ENCODE results near the gene MRFAP1L1.
"Not testable (repeated sequence)": the region's sequence is repeated elsewhere in the genome, so short reads cannot be mapped to it uniquely, and the experiment has no call there.

MRFAP1L1 gene

DNA sequence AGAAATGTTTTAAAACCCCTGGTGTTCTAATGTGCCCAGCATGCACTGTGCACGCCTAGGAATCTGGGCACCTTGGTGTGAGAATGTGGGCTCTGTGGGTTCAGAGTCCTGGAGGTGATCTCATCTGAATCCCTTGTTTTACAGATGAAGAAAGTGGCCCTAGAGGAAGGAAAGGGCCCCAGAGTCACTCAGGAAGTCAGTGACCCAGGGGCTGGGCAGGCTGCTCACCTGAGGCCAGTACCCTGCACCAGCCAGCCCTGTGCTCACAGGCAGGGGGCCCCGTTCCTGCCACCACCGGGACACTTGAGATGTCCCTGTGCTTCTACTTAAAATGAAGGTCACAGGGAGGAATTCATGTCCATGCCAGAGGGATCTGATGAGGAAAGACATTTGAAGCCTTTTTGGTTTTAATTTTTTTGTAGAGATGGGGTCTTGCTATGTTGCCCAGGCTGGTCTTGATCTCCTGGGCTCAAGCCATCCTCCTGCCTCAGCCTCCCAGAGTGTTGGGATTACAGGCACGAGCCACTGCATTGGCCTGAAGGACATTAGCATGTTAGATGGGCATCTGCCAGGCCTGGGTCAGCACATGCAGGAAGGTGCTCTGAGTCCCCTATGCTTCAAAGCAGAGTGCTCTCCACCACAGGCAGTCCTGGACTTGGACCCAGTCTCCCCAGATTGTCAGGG, 23.4 kb downstream of the MRFAP1L1 start:
- no peak for ATAC-seq

DNA sequence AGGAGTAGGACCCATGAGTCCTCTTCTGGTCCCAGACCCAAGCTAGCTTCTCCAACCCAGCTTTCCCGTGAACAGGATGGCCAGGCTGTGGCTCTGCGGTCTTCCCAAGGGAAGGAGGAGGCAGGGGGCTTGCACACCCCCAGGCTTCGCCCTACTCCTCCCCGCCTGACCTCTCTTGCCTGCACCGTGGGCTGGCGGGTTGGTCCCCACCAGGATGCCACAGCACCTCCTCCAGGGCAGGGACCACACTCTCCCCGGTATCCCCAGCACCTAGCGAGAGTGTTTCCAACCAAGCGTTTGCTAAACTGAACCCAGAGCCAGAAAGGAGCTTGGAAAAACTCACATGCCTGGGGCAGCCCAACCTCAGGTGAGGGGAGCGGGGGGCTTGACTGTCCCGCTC, 25.0 kb downstream of the MRFAP1L1 start:
- no peak for ATAC-seq

DNA sequence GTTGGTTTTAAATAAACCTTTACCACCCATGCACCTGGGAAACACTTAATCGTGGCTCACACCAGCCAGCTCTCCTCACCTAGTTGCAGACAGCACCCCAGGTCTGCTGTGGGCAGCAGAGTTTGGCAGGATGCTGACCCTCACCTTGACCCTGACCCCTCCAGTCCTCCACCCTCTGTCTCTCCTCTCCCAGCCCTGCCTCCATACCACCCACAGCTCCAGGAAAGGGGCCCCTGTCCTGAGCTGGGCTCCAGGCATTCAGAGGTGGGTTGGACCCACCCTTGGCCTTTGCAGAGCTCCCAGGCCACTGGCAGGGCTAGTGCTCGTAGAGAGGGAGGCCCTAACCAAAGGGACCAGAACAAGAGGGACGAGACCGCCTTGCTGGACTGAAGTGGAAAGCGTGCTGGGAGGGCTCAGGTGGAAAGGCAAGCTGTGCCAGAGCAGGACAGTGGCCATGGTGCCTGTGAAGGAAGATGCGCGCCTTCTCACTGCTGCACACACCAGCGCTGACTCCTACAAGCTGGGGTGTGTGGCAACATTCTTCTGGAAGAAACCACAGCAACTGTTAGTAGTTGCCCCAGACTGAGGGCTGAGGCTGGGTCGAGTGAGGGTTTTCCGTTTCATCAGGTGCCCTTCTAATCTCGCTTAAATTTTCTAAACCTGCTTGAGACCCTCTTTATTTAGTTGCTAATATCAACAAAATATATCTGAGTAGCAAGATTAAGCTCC, 26.6 kb downstream of the MRFAP1L1 start:
- ATAC-seq: no peak

DNA sequence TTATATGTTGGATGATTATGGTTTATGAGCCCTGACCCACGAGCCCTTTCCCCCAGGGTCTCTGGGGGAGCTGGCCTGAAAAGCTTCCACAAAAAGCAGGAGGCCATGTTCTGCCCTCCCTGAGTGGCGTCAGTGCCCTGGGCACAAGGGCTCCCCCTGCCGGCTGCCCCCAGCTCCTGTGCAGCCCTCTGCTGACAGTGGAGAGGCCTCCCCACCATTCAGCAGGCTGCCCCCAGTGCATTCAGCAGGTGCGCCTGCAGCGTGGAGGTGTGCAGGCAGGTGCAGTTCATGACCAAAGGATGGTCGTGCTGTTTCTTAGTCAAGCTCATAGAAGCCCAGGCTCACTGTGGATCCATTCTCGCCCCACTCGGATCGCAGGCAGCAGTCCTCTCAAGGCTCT, 28.5 kb downstream of the MRFAP1L1 start:
- ATAC-seq: no peak

DNA sequence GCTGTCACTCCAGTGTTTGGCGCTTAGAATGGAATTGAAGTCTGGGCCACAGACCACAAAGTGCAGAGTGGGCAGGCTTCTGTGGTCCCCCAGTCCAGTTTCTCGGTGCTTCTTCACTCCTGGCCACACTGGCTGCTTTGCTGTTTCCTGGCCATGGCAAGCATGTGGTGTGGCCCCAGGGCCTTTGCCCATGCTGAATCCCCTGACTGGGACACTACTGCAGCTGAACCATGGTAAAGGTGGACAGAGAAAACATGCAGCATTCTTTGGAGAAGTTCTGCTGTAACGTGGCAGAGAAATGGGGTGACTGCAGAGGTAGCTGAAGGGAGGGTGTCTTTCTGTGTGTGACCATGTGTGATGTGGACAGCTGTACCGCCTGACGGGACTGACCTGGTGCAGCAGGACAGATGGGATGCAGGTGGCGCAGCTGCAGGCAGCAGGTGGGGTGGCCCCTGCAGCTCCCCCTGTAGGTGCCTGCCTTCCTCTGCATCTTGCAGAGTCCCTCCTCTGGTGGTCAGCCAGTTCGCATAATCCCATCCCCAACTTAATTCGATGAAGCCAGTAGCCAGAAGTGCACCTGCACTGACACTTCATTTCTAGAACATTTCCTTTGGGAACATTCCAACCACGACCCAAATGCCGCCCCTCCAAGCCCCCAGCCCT, 29.2 kb downstream of the MRFAP1L1 start:
- ATAC-seq: no peak

DNA sequence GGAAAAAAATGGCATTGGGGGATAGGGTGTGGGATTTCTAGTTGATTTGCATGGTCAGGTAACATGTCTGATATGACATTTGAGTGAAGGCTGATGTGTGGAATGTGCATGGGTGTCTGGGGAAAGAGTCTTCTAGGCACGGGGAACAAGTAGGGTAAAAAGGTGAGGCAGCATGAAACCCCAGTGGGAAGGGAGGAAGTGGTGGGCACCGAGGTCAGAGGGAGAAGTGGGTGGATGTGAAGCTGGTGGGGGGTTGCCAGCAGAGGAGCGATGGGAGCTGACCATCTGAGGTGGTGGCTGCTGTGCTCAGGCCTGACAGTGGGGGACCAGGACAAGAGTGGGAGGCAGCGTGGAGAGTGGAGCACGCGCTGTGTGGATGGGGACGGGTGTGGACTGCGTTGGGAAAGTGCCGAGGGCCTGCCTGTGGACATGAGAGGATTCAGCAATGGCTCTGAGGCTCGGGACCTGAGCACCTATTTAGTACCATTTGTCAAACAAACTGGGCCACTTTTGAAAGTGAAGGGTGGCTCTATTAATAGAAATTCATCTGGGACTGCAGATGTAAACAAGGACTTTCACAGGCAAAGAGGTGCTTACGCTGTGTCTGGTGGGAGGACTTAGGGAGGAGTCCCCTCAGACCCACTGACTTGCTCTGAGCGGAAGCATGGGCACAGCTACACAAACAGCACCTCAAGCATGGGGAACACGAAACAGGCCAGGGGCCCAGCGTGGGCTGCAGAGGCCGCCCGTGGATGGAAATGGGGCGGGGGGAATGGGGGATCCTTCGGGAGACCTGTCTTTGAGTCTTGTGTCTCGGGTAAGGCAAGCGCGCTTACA, 32.7 kb downstream of the MRFAP1L1 start:
- no peak for ATAC-seq

DNA sequence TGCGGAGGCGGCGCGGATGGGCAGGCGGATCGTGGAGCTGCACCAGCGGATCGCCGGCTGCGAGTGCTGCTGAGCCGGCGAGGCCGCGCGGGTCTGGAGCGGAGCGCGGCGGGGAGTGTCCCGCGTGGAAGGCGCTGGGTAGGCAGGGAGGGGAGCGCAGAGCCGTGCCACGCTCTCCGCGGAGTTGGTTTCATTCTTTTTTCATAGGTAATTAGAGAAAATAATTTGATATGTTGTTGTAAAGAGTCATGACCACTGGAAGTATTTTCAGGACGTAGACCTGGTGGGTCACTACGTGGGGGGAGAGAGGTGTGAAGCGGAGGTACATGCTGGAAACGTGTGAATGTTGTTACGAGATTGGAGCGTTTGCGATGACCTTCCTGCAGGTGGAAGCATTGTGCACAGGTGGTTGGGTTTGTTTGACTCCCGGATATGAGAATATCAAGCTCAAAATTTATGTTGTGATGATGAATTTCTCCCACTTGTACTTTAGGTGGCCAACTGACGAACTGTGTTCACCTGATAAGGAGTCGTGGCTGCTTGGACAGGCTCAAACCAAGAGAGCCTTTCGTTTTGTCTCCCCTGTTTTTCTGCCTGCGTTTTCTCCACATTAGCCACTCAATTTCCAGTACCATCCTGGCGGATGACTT, 35.0 kb downstream of the MRFAP1L1 start:
- ATAC-seq: peak; percentile 32 to 44

DNA sequence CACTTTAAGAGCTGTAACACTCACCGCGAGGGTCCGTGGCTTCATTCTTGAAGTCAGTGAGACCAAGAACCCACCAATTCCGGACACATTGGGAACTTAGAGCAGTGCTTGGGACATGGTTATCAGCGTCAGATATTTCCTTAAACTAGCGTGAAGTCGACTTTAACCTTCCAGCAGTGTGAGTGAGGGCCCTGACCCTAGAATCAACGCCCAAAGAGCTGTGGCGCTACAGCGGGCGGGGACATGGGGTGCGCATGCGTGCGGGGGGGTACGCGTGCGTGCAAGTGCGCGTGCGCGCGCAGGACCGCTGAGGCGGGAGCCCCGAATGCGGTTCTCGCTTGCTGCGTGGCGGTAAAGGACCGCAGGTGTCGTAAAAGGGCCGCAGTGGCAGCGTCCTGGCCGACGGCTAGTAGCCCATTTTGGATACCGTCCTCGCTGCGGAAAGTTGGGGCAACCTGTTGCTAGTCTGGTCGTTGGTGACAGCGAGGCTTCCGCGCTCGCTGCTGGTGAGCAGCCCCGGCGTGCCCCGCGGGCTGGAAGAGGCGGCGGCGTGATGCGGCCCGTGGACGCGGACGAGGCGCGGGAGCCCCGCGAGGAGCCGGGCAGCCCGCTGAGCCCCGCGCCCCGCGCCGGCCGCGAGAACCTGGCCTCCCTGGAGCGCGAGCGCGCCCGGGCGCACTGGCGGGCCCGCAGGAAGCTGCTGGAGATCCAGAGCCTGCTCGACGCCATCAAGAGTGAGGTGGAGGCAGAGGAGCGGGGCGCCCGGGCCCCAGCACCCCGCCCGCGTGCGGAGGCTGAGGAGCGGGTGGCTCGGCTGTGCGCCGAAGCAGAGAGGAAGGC, 35.8 kb downstream of the MRFAP1L1 start:
- ATAC-seq: peak; percentile 83 to 87

DNA sequence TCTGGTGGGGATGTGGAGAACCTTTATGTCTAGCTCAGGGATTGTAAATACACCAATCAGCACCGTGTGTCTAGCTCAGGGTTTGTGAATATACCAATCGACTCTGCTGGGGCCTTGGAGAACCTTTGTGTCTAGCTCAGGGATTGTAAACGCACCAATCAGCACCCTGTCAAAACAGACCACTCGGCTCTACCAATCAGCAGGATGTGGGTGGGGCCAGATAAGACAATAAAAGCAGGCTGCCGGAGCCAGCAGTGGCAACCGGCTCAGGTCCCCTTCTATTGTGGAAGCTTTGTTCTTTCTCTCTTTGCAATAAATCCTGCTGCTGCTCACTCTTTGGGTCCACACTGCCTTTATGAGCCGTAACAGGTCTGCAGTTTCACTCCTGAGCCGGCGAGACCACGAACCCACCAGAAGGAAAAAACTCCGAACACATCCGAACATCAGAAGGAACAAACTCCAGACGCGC, 36.4 kb downstream of the MRFAP1L1 start:
- peak; percentile 12 to 19 for ATAC-seq

DNA sequence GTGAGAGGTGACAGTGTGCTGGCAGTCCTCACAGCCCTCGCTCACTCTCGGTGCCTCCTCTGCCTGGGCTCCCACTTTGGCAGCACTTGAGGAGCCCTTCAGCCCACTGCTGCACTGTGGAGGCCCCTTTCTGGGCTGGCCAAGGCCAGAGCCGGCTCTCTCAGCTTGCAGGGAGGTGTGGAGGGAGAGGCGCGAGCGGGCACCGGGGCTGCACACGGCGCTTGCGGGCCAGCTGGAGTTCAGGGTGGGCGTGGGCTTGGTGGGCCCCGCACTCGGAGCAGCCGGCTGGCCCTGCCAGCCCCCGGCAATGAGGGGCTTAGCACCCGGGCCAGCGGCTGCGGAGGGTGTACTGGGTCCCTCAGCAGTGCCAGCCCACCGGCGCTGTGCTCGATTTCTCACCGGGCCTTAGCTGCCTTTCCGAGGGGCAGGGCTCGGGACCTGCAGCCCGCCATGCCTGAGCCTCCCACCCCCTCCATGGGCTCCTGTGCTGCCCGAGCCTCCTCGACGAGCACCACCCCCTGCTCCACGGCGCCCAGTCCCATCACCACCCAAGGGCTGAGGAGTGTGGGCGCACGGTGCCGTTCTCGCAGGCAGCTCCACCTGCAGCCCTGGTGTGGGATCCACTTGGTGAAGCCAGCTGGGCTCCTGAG, 37.0 kb downstream of the MRFAP1L1 start:
- not testable (repeated sequence) for ATAC-seq

DNA sequence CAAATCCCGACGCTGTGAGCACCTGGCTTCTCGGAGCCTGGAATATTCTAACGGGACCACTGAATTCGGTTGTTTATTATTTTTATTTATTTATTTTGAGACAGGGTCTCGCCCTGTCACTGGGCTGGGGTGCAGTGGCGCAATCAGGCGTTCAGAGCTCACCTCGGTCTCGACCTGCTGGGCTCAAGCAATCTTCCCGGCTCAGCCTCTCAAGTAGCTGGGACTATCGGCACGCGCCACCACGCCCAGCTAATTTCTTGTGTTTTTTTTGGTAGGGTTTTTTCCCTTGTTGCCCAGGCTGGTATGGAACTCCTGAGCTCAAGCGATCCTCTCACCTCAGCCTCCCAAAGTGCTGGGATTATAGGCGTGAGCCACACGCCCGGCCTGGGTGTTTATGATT, 37.5 kb downstream of the MRFAP1L1 start:
- ATAC-seq: no peak

DNA sequence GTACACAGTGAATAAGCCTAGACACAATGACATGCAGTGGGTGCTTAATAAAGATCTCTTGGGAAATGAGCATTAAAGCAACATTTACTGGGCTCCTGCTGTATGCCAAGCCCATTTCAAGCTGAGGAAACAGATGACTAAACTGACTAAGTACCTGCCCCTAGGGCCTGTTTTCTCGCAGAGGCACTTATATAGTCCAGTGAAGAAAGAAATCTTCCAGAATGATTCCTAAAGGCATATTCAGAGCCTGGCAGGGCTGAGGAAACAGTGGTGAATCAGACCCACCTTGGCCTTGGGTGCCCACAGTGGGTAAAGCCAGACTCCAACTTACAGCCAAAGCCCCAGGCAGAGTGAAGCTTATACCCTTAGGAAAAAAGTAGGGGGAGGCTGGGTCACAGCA, 38.0 kb downstream of the MRFAP1L1 start:
- ATAC-seq: no peak

DNA sequence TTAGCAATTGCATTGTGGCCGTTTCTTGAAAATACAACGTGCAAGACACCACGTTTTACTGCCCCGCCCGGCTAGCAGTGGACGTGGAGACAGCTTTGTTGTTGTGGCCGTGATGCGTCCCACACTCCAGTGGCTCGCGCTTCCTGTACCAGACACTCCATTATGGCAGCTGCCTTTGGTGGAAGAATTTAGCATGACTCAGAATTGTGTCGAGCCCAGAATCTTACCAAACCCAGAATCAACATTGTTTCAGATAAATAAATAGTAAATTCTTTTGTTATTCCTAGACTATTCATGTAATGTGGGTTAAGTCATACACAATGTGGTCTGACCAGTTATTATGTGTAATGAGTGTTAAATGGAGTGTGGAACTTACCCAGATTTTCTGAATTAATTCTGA, 41.3 kb downstream of the MRFAP1L1 start:
- no peak for ATAC-seq

DNA sequence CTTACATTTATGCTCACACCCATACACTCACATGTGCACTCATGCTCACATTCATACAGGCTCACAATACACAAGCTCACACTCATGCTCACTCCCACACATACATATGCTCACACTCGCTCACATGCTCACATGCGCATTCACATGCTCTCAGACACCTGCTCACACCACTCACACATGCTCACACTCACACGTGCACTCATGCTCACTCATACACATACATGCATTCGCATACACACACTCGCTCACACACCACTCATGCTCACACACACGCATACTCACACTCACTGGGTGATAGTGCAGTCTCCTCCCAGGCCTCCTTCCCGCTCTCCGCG, 44.4 kb downstream of the MRFAP1L1 start:
- no peak for ATAC-seq

DNA sequence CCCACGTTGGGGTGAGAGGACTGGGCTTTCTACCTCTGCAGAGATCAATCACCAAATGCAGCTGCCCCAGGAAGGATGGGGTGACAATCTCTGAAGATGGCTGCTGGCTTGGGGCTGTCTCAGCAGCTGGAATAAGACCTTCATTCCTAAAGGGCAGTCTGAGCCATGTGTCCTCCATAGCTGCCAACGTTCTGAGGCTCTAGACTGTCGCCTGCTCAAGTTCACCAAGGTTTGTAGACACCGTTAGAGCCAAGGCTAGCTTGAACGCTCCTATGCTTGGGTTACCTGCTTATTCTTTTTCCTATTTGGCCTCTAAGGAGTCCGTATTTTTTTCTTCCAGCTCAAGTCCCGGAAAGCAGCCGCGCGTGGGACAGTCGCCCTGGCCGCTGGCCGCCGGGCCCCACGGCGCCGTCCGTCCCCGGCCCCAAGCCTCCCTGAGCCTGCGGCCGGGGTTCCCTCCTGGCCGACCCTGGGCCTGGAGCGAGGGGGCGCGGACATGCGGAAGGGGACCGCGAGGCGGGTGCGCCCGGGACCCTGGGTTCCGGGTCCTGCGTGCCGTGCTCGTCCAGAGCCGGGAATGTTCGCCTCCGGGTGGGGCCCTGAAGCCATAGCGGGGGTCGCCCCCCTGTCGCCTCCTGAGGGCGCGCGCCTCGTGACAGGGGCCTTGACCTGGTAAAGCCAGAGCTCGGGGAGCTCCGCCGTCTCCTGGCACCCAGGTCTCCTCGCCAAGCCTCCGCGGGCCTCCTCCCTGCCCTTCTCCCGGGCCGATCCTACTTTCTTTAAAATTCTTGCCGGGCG, 45.9 kb downstream of the MRFAP1L1 start:
- ATAC-seq: no peak

DNA sequence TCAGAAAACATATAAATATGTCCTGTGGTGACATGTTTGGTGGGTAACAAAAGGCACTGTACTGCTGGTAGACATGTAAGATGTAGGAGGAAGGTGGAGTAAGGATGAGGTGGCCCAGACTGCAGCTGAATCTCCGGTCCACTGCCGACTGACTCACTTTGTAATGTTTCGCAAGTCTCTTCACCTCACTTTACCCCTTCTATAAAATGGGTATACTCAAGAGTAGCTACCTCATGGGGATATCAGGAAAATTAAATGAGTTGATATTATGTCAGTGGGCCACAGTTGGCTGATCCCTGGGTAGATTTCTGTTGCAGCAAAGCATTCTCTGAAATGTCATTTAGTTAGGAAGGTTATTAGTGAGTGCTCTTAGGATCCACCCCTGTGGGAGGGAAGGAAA, 47.1 kb downstream of the MRFAP1L1 start:
- ATAC-seq: no peak

DNA sequence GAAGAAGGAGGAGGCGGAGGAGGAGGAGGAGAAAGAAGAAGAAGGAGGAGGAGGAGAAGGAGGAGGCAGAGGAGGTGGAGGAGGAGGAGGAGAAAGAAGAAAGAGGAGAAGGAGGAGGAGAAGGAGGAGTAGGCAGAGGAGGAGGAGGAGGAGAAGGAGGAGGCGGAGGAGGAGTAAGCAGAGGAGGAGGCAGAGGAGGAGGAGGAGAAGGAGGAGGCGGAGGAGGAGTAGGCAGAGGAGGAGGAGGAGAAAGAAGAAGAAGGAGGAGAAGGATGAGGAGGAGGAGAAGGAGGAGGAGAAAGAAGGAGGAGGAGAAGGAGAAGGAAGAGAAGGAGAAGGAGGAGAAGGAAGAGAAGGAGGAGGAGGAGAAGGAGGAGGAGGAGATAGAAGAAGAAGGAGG, 49.2 kb downstream of the MRFAP1L1 start:
- ATAC-seq: no peak

DNA sequence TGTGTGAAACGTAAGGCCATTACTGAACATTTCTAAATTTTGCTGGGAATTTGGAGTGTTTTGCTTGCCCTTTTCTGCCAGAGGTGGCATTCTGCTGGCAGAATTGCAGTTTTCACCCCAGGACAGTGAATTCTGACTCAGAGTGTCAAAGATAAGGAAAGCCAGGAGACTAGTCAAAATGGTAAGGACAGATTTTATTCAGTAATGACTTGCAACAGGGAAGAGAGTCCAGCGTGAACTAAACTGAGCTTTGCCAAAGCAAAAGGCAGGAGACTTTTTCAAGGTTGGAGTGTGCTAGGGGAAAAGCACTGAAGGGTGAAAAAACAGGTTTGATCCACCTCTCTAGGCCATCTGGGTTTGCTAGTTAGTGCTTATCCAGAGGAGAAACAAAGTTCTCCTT, 49.8 kb downstream of the MRFAP1L1 start:
- no peak for ATAC-seq

DNA sequence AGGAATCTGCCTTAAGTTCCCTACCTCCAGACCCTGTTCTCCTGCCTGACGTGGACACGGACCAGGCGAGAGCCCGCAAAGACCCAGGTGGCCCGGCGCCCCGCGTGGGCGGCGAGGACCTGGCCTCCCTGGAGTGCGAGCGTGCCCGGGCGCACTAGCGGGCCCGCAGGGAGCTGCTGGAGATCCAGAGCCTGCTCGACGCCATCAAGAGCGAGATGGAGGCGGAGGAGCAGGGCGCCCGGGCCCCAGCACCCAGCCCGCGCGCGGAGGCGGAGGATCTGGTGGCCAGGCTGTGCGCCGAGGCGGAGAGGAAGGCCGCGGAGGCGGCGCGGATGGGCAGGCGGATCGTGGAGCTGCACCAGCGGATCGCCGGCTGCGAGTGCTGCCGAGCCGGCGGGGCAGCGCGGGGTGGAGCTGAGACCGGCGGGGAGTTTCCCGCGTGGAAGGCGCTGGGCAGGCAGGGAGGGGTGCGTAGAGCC, 51.0 kb downstream of the MRFAP1L1 start:
- ATAC-seq: peak; percentile 88 to 89

DNA sequence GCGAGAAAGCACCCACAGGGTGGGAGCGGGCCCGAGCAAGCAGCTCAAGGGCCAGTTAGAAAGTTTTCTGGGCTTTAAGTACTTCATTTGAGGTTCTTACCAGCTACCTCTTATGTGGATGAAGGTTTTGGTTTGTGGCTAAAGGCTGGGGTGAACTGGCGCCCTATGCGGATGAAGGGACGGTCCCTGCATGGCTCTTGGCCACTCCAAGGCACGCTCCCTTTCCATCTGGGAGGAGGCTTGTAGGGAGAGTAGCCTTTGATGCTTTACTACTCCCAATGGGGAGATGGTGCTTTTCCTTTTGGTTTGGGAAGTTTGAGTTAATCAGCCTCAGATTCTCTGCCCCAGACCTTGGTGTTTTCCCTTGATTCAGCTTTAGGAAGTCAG, 51.5 kb downstream of the MRFAP1L1 start:
- ATAC-seq: no peak

Data from activated CD4-positive, CD25-positive, alpha-beta regulatory T cell treated with anti-CD3 and anti-CD28 coated beads, Interleukin-2, amount 50 U/mL, for 24 hours (primary cell).